Measurements from ENCODE around the gene NIT1.

NIT1 gene

GRCh38 chr1:161082996-161083747 lies 34.7 kb upstream of the NIT1 start:
- peak overlapping the region; percentile 33 for H3K27ac ChIP-seq
- peak; percentile 92 for DNase-seq
- no peak for TF ChIP-seq CTCF (IDR thresholded peaks at IDR 0.05; ENCODE audit: low read depth, low read length, missing control alignments)
- in situ Hi-C loops (cut with HindIII; ENCODE audit: low pct_ligation_motif_present, low sequenced_read_pairs): no loop called here
- no peak overlapping the region for H3K4me3 ChIP-seq (ENCODE audit: low read depth, low read length)
- H3K27me3 ChIP-seq (replicated peaks): no peaks in the 10 kb centered on the region
- H3K36me3 ChIP-seq (replicated peaks): no peaks in the 10 kb centered on the region

- peak; percentile 20 for DNase-seq
- no peaks in the 10 kb centered on the region for H3K27me3 ChIP-seq (replicated peaks)
- no peak overlapping the region for H3K4me3 ChIP-seq (ENCODE audit: low read depth, low read length)
- in situ Hi-C loops (cut with HindIII; ENCODE audit: low pct_ligation_motif_present, low sequenced_read_pairs): no loop called here
- no peaks in the 10 kb centered on the region for H3K36me3 ChIP-seq (replicated peaks)
- TF ChIP-seq CTCF (IDR thresholded peaks at IDR 0.05; ENCODE audit: low read depth, low read length, missing control alignments): no peak
- H3K27ac ChIP-seq: peak overlapping the region; percentile 33
Measured at GRCh38 chr1:161083748-161084596, 33.9 kb upstream of the NIT1 start.

GRCh38 chr1:161084597-161084988 lies 33.3 kb upstream of the NIT1 start:
- in situ Hi-C loops (cut with HindIII; ENCODE audit: low pct_ligation_motif_present, low sequenced_read_pairs): no loop called here
- Histone ChIP-seq H3K27ac (no peak overlapping the region), H3K27me3 (replicated peaks) (no peaks in the 10 kb centered on the region), H3K36me3 (replicated peaks) (no peaks in the 10 kb centered on the region), H3K4me3 (ENCODE audit: low read depth, low read length) (no peak overlapping the region)
- DNase-seq: no peak
- no peak for TF ChIP-seq CTCF (IDR thresholded peaks at IDR 0.05; ENCODE audit: low read depth, low read length, missing control alignments)

- H3K36me3 ChIP-seq (replicated peaks): no peaks in the 10 kb centered on the region
- TF ChIP-seq CTCF (IDR thresholded peaks at IDR 0.05; ENCODE audit: low read depth, low read length, missing control alignments): no peak
- no peak overlapping the region for H3K27ac ChIP-seq
- H3K4me3 ChIP-seq (ENCODE audit: low read depth, low read length): no peak overlapping the region
- in situ Hi-C loops (cut with HindIII; ENCODE audit: low pct_ligation_motif_present, low sequenced_read_pairs): no loop called here
- H3K27me3 ChIP-seq (replicated peaks): no peaks in the 10 kb centered on the region
- DNase-seq: peak; percentile 40
Measured at GRCh38 chr1:161085165-161085564, 32.7 kb upstream of the NIT1 start.

GRCh38 chr1:161086457-161086856 lies 31.4 kb upstream of the NIT1 start:
- no peaks in the 10 kb centered on the region for H3K27me3 ChIP-seq (replicated peaks)
- no peaks in the 10 kb centered on the region for H3K36me3 ChIP-seq (replicated peaks)
- no peak overlapping the region for H3K4me3 ChIP-seq (ENCODE audit: low read depth, low read length)
- no peak overlapping the region for H3K27ac ChIP-seq
- DNase-seq: no peak
- TF ChIP-seq CTCF (IDR thresholded peaks at IDR 0.05; ENCODE audit: low read depth, low read length, missing control alignments): no peak
- in situ Hi-C loops (cut with HindIII; ENCODE audit: low pct_ligation_motif_present, low sequenced_read_pairs): no loop called here

Measured in brain microvascular endothelial cell (primary cell).